MM.1S (cell line): ENCODE data around the gene CCL2.

Source experiments
- EZH2 ChIP-seq: fragments of 300-600 bp; sonication (generic); optimal IDR thresholded peaks from 2 replicates; pipeline ENCODE3; 2017; ENCODE audit warnings: low read depth, mild to moderate bottlenecking, antibody characterized with exemption, low read length, mixed read lengths
- TF ChIP-seq, protein P1 (sequence below): fragments of 300-600 bp; sonication (generic); IDR thresholded peaks from 2 replicates; pipeline ENCODE4 v1.5.1; 2016; ENCODE audit warnings: antibody characterized with exemption, low read length, mixed read lengths

DNA sequence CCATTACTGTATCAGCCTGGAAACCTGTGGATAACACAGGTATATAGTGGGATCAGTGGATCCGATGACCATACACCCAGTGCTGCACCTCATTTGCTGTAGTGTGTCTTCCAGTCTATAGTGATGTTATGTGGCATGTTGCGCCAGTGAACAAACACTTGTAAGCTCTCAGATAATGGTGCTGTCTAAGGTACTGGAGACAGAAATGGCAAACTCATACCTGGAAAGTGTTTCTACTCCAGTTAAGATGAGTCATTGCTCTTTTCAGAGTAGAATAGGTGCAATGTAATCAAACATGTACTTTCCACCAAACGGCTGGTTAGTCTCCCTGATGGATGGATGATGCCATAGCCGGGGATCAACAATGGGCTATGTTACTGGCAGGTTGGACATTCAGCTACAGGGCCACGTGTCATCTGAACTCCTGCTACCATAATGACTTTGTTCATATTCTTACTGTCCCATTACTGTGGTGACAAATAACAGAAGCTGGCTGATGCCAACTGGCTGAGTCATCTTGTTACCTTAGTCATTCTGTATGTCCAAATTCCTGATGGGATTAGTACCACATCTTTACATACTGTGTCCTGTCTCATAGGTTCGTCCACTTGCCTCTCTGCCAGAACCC, 36.8 kb downstream of the CCL2 start:
- no peak for TF ChIP-seq EZH2
- TF ChIP-seq, protein P1, sequence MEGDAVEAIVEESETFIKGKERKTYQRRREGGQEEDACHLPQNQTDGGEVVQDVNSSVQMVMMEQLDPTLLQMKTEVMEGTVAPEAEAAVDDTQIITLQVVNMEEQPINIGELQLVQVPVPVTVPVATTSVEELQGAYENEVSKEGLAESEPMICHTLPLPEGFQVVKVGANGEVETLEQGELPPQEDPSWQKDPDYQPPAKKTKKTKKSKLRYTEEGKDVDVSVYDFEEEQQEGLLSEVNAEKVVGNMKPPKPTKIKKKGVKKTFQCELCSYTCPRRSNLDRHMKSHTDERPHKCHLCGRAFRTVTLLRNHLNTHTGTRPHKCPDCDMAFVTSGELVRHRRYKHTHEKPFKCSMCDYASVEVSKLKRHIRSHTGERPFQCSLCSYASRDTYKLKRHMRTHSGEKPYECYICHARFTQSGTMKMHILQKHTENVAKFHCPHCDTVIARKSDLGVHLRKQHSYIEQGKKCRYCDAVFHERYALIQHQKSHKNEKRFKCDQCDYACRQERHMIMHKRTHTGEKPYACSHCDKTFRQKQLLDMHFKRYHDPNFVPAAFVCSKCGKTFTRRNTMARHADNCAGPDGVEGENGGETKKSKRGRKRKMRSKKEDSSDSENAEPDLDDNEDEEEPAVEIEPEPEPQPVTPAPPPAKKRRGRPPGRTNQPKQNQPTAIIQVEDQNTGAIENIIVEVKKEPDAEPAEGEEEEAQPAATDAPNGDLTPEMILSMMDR, result no peak
